ENCODE measurements around the gene TRPT1.

The TRPT1 gene

GRCh38 chr11:64268025-64268892, 42.3 kb upstream of the TRPT1 start:
- TF ChIP-seq CTCF (conservative IDR thresholded peaks at IDR 0.05; ENCODE audit: low read depth), result no peak
- H3K27ac ChIP-seq, result peak overlapping the region; percentile 99
- no peak for DNase-seq (ENCODE audit: low spot score)
- ChIA-PET POLR2A (ENCODE audit: low non-redundant PET) (interaction anchor here (0.6 to 1.6 kb wide), 7 partner anchors 9 to 43 kb away, joined by 3 to 7 read pairs (median 4); no protein-coding TSS in a partner anchor), CTCF (interaction anchor here (0.6 to 3.6 kb wide), 8 partner anchors 9 to 1388 kb away, joined by 3 to 18 read pairs (median 4); partner anchors contain the start of genes CATSPERZ, PLCB3 and SLC3A2)

- H3K27ac ChIP-seq, result peak overlapping the region; percentile 99
- POLR2A ChIA-PET (ENCODE audit: low non-redundant PET), result interaction anchor here (0.7 to 1.6 kb wide), 3 partner anchors 10 to 23 kb away, joined by 4 to 7 read pairs (median 6); no protein-coding TSS in a partner anchor
- no peak for DNase-seq (ENCODE audit: low spot score)
- no peak for TF ChIP-seq CTCF (conservative IDR thresholded peaks at IDR 0.05; ENCODE audit: low read depth)
- CTCF ChIA-PET, result interaction anchor here (1.0 to 3.6 kb wide), 5 partner anchors 9 to 63 kb away, joined by 3 to 18 read pairs (median 5); partner anchors contain the start of genes CATSPERZ and PLCB3
Observed at GRCh38 chr11:64267207-64267945, 41.4 kb upstream of the TRPT1 start.

- H3K27ac ChIP-seq, result peak overlapping the region; percentile 99
- no peak for TF ChIP-seq CTCF (conservative IDR thresholded peaks at IDR 0.05; ENCODE audit: low read depth)
- ChIA-PET POLR2A (ENCODE audit: low non-redundant PET) (no interaction called here), CTCF (interaction anchor here (0.9 to 1.0 kb wide), 2 partner anchors 16 to 62 kb away, joined by 3 to 5 read pairs; no protein-coding TSS in a partner anchor)
- DNase-seq (ENCODE audit: low spot score), result peak; percentile 45
Observed at GRCh38 chr11:64266339-64266738, 40.4 kb upstream of the TRPT1 start.

GRCh38 chr11:64265176-64266160, 39.5 kb upstream of the TRPT1 start:
- TF ChIP-seq CTCF (conservative IDR thresholded peaks at IDR 0.05; ENCODE audit: low read depth), result no peak
- peak overlapping the region; percentile 99 for H3K27ac ChIP-seq
- no peak for DNase-seq (ENCODE audit: low spot score)
- ChIA-PET POLR2A (ENCODE audit: low non-redundant PET) (interaction anchor here (0.9 to 1.0 kb wide), 2 partner anchors 12 to 19 kb away, joined by 3 to 6 read pairs; partner anchors contain the start of gene PPP1R14B), CTCF (interaction anchor here (0.6 to 1.0 kb wide), 6 partner anchors 14 to 84 kb away, joined by 3 to 5 read pairs (median 4); no protein-coding TSS in a partner anchor)

- TF ChIP-seq CTCF (conservative IDR thresholded peaks at IDR 0.05; ENCODE audit: low read depth), result no peak
- POLR2A ChIA-PET (ENCODE audit: low non-redundant PET), result interaction anchor here (1.0 kb wide), 1 partner anchor 18 kb away, joined by 3 read pairs; the partner anchor contains the start of gene PPP1R14B
- DNase-seq (ENCODE audit: low spot score), result no peak
- peak overlapping the region; percentile 99 for H3K27ac ChIP-seq
- CTCF ChIA-PET, result interaction anchor here (0.6 to 1.8 kb wide), 6 partner anchors 13 to 1715 kb away, joined by 3 to 6 read pairs (median 4); partner anchors contain the start of gene PLCB3
Observed at GRCh38 chr11:64264371-64264852, 38.4 kb upstream of the TRPT1 start.

Data from RWPE1 (cell line).